ENCODE results near the gene SAMM50.
"Not testable (repeated sequence)": the region's sequence is repeated elsewhere in the genome, so short reads cannot be mapped to it uniquely, and the experiment has no call there.

- not testable (repeated sequence) for TF ChIP-seq POLR2A (IDR thresholded peaks at IDR 0.05); CTCF (IDR thresholded peaks at IDR 0.05 in 8 of 11, conservative IDR thresholded peaks at IDR 0.05 in 3 of 11)
Measured at GRCh38 chr22:44016586-44016985, 61.3 kb downstream of the SAMM50 start.
